HG02943 (cell line): ENCODE measurements around the gene SLAMF8.

Experiments used
- ATAC-seq: cut with Tn5 transposase; IDR thresholded peaks from one replicate; pipeline ENCODE4 v1.9.1; 2021; ENCODE audit warnings: mild to moderate bottlenecking, low read depth, moderate library complexity; ENCODE audit not compliant: unreplicated experiment

SLAMF8 gene

GRCh38 chr1:159826441-159827101, at the start of gene SLAMF8:
Gene SLAMF8, plus strand, starts transcription at chr1:159826873. Its CDS starts 26 bp downstream, at chr1:159826899.
- ATAC-seq = no peak

DNA sequence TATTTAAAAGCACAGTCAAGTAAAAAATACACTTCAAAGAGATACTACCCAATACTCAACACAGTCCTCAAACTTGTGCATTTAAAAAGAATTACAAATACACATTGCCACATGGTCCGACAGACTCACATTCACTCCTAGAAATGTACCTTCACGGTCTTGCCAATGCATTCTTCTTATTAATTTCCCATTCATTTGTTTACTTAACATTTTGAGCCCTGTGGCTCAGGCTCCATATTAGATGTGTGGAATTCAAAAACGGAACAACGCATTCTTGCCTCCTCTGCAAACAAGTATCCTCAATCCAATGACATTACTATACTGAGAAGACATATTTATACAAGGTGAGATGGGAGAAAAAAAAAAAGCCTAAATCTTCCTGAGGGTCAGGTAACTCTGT, 48.4 kb upstream of the SLAMF8 start:
- ATAC-seq = no peak

DNA sequence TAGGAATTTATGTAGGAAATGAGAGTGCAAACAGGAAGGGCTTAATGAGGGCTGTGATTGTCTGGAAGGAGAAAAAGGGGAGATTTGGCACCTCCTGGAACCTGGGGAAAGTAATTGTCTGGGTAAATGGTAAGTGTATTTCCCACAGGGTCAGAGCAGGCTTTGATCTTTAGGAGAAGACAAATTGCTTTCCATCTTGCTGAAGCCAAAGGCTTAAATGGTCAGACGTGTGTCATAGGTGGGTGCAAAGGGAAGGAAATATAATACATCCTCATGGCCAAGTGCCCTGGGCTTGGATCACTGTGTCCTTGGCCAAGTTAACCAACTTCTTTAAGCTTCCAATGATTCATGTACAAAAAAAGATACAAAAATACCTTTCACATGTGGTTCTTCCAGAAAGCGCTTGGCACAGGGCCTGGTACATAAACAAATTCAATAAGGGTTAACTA, 47.2 kb upstream of the SLAMF8 start:
- no peak for ATAC-seq

DNA sequence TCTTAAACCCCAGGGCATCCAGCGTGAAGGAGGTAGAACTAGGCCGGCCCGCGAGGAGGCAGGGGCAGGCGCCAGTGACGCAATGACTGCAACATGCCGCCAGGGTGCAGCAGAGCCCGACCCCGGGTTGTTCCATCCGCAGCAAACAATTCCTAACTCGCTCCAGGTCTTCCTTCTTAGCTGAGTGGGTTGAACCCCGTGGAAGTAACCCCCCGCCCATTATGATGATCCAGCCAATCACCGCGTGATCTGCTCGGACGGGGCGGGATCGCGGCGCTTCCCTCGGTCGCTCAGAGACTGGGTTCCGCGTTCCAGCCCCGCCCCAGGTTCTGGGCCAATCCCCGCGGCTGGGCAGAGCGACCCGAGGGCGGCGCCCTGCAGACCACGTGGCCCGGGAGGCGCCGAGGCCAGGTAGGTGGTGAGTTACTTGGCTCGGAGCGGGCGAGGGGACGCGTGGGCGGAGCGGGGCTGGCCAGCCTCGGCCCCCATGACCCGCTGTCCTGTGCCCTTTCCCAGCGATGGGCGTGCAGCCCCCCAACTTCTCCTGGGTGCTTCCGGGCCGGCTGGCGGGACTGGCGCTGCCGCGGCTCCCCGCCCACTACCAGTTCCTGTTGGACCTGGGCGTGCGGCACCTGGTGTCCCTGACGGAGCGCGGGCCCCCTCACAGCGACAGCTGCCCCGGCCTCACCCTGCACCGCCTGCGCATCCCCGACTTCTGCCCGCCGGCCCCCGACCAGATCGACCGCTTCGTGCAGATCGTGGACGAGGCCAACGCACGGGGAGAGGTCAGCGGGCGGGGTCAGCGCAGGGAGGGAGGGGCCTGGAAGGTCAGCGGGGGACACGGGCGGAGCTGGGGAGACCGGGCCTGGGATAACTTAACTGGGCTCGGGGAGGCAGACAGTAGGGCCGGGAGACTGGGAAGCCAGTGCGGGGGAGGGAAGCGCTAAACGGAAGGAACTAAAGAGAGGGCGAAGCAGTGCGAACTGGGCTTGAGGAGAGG, 45.8 kb upstream of the SLAMF8 start, which contains the start of gene DUSP23:
DUSP23 (plus strand) TSS at position 380 of the 1,000 bp plus-strand sequence; CDS start at position 519, 139 bp downstream.
- ATAC-seq = peak; percentile 98

DNA sequence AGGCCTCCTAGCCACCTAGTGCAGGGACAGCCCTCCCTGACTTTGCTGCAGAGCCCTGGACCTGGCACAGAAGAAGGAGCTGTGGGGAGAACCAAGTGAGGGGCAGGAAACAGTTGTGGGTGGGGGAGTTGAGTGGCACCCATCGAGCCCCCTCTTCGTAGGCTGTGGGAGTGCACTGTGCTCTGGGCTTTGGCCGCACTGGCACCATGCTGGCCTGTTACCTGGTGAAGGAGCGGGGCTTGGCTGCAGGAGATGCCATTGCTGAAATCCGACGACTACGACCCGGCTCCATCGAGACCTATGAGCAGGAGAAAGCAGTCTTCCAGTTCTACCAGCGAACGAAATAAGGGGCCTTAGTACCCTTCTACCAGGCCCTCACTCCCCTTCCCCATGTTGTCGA, 44.7 kb upstream of the SLAMF8 start:
- ATAC-seq = no peak

DNA sequence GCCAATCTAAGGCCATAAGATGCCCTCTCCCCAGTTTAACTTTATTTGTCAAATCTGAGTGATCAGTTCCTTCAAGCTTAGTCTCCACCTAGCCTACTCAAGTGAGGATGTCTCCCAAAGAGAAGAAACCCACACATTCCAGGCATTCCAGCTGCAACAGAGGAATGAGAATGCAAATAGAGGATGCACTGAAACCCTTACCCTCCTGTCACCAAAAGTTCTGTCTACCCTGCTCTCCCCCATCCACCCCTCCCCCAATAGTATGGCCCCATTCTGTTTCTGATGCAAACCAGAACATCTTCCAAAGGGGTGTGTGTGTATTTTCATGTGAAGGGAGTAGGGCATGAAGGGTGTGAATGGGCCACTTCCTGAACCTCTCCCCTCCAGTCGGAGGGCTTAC, 42.9 kb upstream of the SLAMF8 start:
- no peak for ATAC-seq

DNA sequence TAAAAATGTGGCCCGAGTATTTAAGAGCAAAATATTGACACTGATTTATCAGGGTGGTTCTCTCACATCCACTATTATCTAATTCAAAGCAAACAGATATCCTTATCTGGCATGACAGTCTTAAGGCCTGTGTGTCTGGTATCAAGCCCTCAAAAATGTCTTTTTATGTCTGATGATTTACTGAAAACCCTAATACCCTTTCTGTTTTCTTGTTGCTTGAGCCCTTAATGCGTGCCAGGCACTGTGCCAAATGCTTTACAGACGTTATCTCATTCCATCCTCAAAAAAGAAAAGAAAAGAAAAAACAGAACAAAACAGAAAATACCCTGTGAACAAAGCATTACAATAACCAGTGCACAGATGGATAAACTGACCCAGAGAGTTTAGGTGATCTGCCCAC, 40.2 kb upstream of the SLAMF8 start:
- ATAC-seq = no peak

DNA sequence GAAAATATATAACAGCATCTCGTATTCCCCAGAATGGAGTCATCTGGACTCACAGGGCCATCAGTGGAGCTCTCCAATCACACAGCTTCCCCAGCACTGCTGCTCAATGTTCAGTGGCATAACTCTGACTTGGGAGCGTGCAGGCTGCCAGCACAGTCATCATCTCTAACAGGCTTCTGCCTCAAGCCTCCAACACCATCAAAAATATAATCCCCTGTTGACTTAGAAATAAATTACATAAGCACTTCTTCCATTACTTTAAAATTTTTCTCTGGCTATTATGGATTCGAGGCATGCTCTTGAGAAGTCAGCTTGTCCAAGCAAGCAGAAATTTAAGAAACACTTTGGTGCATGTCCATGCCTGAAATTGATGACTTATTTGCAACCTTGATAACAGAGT, 39.7 kb upstream of the SLAMF8 start:
- no peak for ATAC-seq

GRCh38 chr1:159790237-159790917, 36.3 kb upstream of the SLAMF8 start:
- ATAC-seq = no peak

DNA sequence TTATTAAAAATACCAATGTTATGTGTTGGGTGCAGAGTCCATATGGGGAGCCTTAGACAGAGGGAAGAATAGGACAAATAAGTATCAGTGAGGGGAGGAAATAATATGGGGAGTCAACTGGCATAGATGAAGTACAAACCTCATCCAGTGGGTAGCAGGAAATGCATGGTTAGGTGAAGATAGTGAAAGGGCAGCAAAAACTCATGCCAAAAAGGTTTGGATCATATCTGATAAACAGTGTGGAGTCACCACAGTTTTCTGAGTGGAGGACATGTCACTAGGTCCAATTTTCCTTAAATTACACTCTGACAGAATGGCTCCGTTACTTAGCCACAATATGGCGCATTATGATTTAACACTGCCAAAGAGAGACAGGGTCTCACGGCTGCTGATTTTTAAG, 35.6 kb upstream of the SLAMF8 start:
- ATAC-seq = no peak

DNA sequence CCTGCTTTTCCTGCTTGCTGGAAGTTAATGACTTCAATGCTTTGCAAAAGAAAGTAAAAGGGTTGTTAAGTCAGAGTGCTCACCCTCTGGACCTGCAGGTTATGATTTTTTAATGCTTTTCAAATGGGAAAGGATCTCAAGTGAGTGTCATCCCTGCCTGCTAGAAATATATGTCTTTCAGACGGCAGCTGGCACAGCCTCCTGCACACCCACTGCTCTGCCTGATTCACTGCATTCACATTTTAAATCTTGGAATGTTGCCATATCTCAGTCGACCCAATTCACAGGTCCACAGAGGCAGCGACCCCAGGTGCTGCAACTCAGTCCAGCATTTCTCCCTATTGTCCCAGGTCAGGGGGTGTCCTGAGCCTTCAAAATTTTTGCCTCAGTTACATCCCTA, 35.2 kb upstream of the SLAMF8 start:
- no peak for ATAC-seq

GRCh38 chr1:159795534-159795933, 31.1 kb upstream of the SLAMF8 start:
- ATAC-seq = no peak

GRCh38 chr1:159798893-159799292, 27.8 kb upstream of the SLAMF8 start:
- ATAC-seq = no peak

DNA sequence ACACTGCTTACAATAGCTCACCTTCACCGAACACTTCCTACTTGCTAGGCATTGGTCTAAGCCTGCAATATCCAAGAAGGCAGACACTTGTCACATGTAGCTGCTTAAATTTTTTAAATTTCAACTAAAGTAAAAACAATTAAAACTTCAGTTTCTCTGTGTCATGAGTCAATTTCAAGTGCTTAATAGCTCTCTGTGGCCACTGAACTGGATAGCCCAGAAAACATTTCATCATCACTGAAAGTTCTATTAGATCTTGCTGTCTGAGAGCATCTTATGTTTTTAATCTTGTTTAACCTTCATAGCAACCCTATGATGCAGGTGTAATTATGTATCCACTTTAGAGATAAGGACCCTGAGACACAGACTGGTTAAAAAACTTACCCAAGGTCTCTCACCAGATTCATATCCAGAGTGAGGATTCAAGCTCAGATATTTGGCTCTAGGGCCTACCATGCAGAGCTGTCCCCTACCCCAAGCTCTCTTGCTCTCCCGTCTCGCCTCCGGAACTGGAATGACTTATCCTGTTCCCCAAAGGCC, 27.2 kb upstream of the SLAMF8 start:
- no peak for ATAC-seq

- ATAC-seq = no peak
Measured at GRCh38 chr1:159800177-159800930, 26.3 kb upstream of the SLAMF8 start.

GRCh38 chr1:159802111-159802510, 24.6 kb upstream of the SLAMF8 start, which contains the start of gene FCRL6:
Gene FCRL6, plus strand, starts transcription at chr1:159802360. Its CDS starts 65 bp downstream, at chr1:159802425.
- no peak for ATAC-seq

DNA sequence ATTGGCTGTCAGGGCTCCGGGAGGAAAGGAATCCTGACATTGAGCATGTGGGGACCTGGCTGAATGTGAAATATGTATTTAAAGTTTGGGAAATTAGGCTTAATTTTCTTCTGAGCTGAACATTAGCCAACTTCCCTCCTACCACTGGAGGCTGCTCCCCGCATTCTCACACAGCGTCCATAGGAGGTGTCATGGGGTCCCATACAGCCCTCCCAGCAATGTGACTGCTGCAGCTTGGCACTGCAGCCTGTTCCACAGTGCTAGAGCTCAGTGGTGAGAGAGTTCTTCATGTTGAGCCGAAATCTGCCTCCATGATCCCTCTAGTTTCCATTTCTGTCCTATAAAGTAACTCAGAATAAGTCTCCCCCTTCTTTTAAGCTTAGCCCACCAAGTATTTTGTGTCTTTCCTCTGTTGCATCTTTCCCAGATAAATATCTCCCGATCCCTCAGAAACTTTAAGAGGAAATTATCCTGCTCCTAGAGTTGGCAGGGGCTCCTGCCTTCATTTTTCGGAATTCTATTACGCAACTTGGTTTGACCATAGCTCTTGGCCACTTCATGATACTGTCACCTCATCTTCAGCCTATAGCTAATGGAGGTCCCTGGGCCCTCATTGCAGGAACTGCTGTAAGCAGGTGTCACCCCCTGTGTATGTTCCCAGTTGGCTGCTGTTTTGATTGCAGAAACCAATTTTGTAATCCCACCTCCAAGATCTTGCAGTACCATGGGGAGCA, 22.6 kb upstream of the SLAMF8 start:
- ATAC-seq = no peak

GRCh38 chr1:159804924-159805323, 21.7 kb upstream of the SLAMF8 start:
- ATAC-seq = no peak

GRCh38 chr1:159815926-159816325, 10.7 kb upstream of the SLAMF8 start:
- ATAC-seq = no peak
